Activated T-cell treated with anti-CD3 and anti-CD28 coated beads for 24 hours (primary cell): ENCODE measurements around the gene MBP.

Experiments
- DNase-seq: peaks from one replicate; pipeline ENCODE4 v3.0.0-alpha.2; 2020; ENCODE audit warnings: low read depth

MBP gene

DNA sequence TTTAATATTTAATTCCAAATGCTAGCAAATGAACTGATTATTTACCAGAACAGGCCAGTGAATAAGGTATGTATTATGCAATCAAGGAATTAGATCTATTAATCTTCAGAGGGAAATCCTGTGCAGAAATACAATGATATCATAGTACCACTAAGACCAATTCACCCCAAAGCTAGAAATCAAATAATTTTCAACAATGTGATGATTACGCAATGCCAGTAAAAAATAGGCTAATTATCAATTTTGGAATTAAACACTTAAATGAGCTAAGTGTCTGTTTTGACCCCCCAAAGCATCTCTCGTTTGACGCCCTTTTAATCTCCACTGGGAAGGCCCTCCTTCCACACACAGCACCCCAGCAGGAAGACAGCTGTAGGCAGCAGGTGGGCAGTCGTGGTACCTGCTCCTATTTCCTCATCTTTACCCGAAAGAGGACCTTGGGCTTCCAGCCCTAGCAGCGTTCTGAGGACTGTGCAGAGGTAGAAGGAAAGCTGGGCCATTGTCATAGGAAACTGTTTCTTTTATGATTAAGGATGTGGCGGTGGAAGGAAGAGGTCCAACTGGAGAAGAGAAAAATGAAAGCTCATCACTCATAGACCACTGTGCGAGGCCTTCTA is 84.7 kb downstream of the MBP start:
- no peak for DNase-seq

DNA sequence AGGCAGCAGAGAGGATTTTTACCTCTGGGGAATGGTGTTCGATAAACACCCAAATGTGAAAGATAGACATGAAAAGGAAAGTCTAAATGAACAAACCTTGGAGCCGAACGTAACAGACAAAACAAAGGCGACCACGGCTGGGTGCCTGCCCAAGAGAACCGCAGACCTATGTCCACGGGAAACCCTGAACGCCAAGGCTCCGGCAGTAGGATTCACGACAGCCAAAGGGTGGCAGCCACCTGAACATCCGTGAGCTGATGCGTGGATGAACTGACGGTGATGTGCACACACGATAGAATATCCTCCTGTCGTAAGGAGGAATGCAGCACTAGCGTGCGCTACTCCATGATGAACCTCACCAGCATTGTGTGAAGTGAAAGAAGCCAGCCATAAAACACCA is 85.6 kb downstream of the MBP start:
- DNase-seq, result no peak

DNA sequence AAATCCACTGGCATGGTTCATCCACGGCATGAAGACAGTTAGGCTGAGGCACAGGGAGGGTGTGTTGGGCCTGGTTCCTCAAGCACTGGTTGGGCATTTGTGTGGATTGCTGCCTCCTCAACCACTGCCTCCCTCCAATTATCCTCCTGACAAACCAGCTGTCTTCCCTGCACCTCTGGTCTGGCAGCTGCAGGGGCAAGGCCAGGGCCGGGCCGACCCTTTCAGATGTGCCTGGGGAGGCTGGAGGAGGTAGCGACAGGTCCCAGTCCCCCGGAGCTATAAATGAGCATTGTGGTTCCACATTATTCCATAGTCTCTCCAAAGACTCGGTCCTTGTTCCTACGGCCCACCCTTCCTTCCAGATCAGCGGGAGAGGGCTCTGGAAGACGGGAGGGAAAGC is 86.2 kb downstream of the MBP start:
- DNase-seq, result no peak

DNA sequence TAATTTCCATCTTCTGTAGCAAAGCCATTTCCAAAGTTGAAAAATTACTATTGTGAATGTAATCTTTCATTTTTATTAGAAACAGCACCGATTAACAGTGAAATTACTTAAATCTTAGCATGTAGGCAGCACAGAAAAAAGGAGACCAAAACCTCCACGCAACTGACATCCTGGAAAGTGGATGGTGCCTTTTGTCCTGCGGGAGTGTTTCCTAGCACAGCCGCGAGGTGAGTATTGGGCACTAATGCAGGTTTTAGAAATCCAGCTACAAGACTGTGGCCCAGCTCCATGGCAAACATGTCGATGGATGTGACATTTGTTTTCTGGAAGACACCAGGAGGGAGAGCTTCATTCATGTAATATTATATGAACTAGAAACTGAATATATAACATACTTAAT is 86.9 kb downstream of the MBP start:
- no peak for DNase-seq

DNA sequence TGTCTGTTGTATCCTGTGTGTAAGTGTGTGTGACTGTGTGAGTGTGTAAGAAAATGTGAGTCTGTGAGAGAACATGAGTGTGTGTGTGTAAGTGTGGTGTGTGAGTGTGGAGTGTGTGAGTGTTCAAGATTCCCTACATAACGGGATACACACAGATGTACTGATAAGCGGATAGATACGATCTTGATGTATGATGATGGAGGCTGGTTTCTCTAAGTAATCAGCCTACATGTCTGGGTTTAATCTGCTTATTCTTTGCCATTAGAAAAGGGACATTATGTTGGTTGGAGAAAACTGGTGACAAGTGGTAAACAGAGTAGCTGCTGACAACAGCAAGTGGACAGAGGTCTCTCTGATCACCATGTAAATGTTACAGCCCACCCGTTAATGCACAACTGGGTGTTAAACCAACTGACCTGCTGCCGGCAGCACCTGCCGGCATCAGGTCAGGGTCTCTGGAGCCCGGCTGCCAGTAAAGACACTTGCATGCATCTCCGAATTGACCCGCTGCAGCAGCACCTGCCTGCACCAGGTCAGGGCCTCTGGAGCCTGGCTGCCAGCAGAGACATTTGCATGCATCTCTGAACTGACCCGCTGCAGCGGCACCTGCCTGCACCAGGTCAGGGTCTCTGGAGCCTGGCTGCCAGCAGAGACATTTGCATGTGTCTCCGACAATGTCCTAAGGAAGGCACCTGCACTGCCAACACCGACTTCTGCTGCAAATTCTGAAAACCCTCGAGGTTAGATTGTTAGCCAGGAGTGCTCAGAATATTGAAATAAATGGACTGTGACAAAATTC is 87.5 kb downstream of the MBP start:
- no peak for DNase-seq

DNA sequence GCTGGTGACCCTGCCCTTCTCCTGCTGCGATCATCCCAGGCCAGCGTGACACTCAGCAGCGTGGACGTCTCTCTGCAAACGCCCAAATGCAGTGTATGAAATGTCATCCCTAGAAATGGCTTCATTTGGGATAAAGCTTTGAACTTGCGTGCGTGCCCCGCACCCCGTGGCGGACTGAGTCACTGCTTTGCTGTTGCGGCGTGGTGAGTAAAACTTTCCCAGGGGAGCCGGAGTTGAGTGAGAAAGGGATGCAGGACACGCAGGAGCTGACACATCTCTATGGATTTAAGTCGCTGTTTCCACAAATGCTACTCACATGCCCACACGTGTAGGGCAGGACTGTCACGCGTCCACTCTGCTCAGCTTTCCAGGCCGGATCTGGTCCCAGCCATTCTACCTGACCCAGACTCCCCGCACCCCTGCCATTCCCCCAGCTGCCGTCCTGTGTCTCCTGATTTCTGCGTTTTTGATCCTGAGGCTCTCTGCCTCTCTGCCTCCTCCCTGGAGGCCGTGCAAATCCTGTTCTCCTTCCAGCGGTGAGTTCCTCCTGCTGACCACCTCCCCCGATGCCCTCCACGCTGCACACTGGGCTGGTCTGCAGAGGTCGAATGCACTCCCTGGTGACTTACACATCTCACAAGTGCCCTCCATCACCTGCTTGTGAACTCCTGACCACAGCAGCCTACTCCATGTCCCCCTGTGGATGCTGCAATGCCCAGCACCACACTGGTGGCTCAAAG is 88.9 kb downstream of the MBP start:
- no peak for DNase-seq

DNA sequence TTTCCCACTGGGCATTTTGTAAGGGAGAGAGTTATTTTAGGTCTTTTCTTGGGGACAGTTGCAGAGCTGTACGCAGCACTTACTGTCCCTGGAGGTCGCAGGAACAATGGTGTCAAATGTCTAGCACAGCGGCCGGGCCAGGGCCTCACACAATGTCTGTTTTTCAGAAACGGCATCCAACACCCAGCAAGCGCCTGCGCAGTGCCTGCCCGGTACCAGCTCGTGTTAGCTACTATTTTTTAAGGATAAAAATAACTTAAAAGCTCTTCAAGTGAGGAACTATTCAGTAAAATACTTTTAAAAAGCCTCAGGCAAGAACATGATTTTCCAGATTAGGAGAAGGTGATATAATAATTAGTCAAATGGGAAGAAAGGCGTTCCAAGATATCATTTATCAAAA is 90.0 kb downstream of the MBP start:
- DNase-seq, result no peak

DNA sequence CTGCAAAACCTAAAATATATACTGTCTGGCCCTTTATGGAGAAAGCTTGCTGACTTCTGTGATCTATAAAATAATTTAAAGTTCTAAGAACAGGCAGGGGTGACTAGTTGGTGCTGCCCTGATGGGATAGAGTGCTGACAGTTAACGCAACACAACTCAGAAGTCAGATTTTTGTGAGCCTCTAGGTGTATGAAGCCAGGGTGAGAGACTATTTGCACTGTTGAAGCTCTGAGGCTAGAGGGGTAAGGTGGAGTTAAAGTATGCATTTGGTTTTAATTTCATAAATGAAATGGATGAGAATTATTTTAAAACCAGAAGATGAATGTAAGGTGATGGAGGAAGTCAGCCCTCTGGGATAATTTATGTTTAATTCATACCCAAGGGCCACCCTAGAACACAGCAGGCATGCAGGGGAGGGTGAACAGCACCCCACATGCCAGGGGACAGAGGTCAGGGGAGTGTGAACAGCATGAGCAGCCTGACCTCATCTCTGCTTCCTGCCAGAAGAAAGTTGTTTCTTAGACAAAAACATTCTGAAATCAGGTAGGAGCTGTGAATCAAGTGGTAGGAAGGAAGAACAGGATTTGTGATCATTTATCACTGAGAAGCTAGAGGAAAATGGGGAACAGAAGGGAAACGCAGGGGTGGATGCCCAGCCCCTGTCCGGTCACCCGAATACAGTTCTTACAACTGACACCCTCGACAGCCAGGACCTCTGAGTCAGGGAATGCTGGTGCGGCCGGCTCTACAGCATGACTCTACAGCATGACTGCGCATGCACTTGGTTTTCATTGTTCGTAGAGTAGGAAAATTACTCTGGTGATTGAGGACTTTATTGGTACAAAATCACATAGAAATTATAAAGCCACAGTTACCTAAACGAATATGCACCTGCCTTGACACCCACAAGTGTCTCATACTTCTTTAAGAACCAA is 93.1 kb downstream of the MBP start:
- DNase-seq, result no peak

DNA sequence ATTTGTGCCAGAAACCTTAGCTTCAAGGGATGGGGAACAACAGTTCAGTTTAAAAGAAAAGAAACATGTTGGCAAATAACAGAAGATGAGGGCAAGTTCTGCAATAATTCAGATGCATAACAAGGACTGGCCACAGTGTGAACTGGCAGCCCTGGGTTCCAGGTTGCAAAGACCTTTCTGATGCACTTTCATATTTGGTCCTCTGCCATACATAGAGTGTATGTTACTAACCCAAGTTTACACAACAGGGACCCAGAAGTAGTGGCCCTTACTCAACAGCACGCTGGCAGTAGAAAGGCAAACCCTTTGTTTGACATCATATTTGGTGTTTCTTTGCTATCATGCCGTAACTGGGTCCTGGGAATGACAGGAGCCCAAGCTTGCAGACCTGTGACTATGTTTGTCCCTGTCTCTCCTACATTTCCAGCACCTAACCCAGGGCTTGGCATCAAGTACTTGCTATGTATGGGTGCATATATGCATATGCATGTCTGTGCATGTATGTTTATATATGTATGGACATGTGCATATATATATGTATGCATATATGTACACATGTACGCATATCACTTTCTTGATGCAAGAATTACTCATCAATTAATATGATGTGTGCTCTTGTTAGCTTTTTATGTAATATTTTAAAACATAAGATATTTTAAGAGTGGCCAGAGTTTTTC is 94.3 kb downstream of the MBP start:
- no peak for DNase-seq

DNA sequence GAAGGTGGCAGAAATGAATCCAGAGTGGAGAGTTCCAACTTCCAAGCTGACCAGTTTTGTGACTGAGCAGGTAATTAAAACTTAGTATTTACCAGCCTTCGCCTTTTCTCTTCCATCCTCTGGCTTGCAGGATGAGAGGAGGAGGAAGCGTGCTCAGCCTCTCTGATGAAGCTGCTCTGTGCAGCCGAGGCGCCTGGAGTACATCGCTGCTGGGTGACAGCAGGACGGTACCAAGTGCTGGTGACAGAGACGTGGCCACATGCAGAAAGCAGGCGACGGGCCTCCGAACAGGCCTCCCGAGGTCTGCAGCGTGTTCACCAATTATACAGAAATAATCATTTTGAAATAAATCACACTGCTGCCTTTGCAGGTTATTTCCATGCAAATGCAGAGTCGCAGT is 95.0 kb downstream of the MBP start:
- DNase-seq, result no peak

DNA sequence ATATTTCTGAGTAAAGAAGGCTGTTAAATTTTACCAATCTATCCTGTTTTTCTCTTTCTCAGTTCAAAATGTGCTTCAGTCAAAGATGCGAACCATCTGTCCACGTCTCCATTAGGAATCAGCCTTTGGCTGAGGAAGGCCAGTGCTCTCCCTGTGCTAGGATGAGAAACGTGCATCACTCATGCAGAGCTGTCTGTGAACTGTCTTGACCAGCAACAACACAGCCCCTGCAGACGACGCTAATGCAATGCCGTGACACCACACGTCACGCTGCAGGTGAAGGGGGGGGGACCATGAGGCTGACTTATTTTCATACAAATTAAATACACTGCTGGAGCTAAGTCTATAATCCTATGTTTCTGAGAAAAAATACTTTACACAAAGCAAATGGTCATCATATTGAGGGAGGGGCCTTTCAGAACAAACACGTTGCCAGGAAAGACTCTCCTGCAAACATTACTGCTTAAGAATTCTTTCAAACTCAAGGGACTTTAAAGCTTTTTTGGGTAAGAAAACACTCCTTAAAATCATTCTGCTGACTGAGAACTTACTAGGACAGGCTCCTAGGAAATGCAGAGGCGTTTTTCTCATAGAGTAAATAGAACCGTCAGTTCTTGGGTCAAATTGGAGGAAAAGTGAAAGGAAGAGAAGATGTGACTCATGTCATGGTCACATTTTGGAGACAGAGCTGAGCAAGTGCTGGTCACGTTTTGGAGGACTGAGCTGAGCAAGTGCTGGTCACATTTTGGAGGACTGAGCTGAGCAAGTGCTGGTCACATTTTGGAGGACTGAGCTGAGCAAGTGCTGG is 97.0 kb downstream of the MBP start:
- DNase-seq, result no peak

DNA sequence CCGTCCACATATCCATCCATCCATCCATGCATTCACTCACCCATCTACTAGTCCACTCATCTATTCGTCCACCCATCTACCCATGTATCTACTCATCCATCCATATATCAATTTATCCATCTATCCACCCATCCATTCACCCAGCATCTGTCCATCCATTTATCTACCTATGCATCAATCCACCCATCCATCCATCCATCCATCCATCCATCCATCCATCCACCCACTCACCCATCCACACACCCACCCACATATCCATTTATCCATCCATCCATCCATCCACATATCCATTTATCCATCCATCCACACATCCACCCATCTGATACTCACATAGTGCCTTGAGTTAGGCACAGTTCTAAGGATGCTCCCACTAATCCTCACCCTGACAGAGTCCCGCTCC is 99.0 kb downstream of the MBP start:
- no peak for DNase-seq

DNA sequence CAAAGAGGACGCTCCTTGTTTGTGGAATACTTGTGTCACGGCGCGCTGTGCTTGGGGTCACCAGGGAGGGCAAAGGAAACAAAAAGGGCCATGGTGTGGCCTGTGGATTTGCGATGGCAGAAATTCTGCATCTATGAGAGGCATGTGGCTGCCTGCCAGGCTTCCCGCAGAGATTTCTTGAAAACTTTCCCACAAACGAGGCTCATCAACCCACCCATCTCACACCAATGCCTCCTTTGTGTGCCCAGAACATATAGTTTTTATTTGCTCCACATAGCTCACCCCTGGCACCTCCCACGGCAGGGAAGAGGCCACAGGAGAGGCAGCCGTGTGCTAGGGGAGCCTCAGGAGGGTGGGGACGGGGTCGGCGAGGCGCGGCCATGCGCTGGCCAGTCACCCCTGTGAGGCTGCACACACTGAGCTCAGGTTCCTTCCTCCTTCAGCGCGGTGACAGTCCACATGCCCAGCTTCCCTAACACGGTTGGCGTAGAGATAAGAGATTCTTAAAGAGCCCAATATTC is 100.3 kb downstream of the MBP start:
- no peak for DNase-seq

DNA sequence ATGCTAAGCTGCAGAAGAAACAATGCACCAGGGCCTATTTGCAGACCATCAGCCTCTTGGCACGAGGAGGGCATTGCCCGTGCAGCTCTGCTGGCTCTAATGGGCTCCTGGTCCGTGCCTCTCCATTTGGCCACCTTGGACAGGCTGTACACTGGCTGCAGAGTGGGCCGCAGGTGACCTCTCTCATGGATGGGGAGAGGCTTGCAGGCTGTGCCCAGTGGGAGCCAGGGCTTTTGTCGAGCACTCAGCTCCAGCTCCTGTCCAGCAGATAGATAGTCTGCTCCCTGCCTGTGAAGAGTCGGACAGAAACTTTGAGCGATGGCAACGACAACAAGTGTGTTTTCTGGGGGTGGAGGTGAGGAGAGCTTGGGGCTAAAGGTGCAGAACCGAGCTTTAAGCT is 100.9 kb downstream of the MBP start:
- DNase-seq, result no peak

DNA sequence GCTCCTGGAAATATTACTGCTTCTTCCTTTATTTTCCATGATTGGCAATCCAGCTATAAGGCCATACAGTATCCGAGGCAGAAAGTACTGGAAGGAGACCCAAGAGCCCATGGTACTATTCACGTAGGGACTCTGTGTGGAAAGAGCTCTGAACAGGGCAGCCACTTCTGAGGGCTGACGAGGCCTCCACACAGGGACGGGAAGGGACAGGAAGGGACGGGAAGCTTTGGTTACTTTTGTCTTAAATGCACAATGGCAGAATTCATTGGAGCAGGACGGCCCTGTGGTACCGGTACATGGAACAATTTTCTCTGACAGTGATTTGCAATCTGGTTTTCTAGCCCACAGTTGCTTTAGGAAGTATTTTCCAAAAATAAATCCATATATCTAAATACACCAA is 102.4 kb downstream of the MBP start:
- DNase-seq, result no peak

DNA sequence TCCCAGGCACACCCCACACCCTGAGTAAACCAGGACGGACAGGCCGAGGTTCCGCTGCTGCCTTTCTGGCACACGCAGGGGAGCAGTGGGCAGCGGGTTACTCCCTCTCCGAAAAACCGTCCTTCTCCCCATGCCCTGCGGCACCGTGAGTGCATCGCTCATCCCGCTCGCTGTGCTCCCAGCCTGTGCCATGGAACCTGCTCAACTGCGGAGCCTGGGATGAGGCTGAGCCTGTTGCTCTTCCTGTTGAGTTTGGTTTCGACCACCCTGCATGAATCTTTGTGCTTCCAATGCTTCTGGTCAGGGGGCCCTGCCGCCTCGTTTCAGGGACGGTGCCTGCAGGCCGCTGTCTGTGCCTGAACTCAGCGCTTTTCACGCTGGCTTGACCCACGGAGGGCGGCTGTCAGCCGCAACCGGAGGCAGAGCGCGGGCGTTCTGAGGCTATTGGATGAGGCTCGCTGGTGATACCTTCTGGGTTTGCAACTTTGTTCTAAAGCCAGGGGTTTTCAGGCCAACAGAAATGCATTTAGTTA is 106.7 kb downstream of the MBP start:
- no peak for DNase-seq

DNA sequence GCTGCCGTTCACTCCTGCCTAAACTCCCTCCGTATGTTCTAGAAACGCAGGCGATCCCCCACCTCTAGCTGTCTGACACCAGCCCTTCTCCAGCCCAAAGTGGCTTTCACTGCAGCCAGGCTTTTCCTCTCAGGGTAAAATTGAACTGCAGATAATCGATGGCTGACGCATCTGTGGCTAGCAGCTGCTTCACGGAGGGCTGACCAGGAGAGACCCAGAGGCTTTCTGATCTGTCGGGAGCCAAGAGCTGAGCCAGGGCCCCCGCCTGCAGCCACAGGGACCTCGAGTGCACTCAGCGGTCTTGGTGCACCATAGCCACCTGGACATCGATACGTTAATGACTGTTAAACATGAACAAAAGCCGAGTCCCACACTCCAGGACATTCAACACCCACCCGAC is 107.5 kb downstream of the MBP start:
- no peak for DNase-seq

DNA sequence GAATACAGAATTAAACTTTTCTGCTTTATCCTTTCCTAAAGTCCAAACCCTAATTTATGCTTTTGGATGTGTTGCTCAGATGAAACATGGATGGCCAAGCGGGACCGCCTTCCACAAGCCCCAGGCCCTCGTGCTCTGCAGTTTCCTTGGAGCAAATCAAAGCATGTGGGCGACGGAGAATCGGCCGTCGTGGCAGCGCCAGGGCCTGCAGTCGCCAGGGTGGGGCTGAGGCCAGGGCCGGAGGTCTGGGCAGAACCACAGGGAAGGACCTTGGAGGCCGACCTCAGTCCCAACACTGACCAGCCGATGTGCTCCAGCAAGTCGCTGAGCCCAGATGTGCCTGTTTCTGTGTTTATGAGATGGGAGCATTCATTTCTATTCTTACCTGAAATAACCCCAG is 108.1 kb downstream of the MBP start:
- no peak for DNase-seq

DNA sequence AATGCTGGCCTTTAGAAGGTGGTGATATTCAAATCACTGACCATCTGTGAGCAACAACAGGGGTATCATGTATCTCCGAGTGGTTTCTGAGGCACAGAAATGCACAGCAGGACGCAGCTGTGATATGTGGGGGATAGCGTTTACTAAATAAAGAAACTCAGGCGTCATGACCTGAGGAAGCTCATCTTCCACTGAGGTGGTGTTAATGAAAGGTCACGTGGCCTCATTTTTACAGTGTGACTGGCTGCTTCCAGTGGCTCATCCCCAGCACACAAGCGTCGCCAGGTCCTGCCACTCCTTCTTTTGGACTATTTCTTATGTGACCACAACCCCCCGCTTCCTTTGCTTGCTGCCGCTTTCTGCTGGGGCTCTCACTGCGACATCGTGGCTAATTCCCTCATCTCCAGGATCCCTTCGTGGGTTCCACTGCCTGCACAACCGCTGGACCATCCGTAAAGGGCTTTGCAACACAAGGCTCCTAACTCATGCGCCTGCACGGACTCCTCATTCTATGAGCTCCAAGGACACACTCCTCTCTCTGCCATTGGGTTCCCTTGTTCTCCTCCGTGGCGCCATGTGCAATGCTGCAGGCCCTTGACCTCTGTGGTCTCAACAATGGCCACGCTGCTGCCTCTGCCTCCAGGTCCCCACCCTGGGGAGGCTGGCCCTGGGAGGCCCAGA is 109.3 kb downstream of the MBP start:
- no peak for DNase-seq

DNA sequence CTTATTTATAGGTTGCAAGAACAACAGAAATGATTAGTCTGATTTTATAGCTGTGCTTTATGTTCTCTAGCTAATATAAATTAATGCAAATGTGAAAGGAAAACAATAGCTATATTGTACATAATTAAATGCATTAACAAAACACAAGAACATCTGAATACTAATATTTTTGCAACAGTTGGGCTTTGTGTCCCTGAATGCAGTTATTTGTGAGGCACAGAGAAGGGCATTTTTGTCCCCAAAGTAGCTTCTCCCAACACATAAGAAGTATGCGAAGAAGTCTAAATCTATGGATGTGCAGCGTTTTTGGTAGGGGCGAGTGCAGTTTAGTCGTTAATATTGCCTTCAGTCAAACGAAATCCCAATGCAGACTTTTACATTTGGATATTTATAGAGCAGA is 110.0 kb downstream of the MBP start:
- DNase-seq, result no peak
